GM18861 (cell line): ENCODE data around the gene DDX50.
A peak's percentile ranks its signal among the peaks of the same experiment; 100 is the strongest.
"Not testable (repeated sequence)": the region's sequence is repeated elsewhere in the genome, so short reads cannot be mapped to it uniquely, and the experiment has no call there.

Experiments used
- ATAC-seq: cut with Tn5 transposase; IDR thresholded peaks from one replicate; pipeline ENCODE4 v1.9.1; 2021; ENCODE audit not compliant: unreplicated experiment

Gene DDX50

GRCh38 chr10:68900427-68901104 lies 549 bp upstream of the DDX50 start:
- ATAC-seq = no peak

- no peak for ATAC-seq
Observed at GRCh38 chr10:68902382-68902781, 1.3 kb downstream of the DDX50 start.

GRCh38 chr10:68924593-68924992 lies 23.5 kb downstream of the DDX50 start:
- no peak for ATAC-seq

GRCh38 chr10:68925489-68925888 lies 24.4 kb downstream of the DDX50 start:
- no peak for ATAC-seq

- not testable (repeated sequence) for ATAC-seq
Observed at GRCh38 chr10:68929157-68929556, 28.0 kb downstream of the DDX50 start.

GRCh38 chr10:68929888-68930287 lies 28.8 kb downstream of the DDX50 start:
- not testable (repeated sequence) for ATAC-seq

- ATAC-seq = not testable (repeated sequence)
Observed at GRCh38 chr10:68932860-68933259, 31.7 kb downstream of the DDX50 start.

- ATAC-seq = no peak
Observed at GRCh38 chr10:68934994-68935393, 33.9 kb downstream of the DDX50 start.

- no peak for ATAC-seq
Observed at GRCh38 chr10:68938117-68938516, 37.0 kb downstream of the DDX50 start.

GRCh38 chr10:68938884-68939283 lies 37.8 kb downstream of the DDX50 start:
- ATAC-seq = no peak

GRCh38 chr10:68940917-68941316 lies 39.8 kb downstream of the DDX50 start:
- not testable (repeated sequence) for ATAC-seq

GRCh38 chr10:68950598-68950997 lies 49.5 kb downstream of the DDX50 start:
- ATAC-seq = no peak

- no peak for ATAC-seq
Observed at GRCh38 chr10:68954904-68955303, 53.8 kb downstream of the DDX50 start.

- peak; percentile 2 for ATAC-seq
Observed at GRCh38 chr10:68955355-68955831, 54.3 kb downstream of the DDX50 start.

GRCh38 chr10:68955832-68956532 lies 54.9 kb downstream of the DDX50 start, which contains the start of gene DDX21:
Gene DDX21, plus strand, starts transcription at chr10:68956170. Its CDS starts 56 bp downstream, at chr10:68956226.
- ATAC-seq = peak; percentile 48

GRCh38 chr10:68957284-68957615 lies 56.1 kb downstream of the DDX50 start:
- no peak for ATAC-seq

GRCh38 chr10:68957654-68958053 lies 56.5 kb downstream of the DDX50 start:
- ATAC-seq = no peak

GRCh38 chr10:68959695-68960527 lies 58.8 kb downstream of the DDX50 start:
- ATAC-seq = no peak

GRCh38 chr10:68963151-68963550 lies 62.0 kb downstream of the DDX50 start:
- ATAC-seq = no peak

GRCh38 chr10:68973975-68974374 lies 72.9 kb downstream of the DDX50 start:
- ATAC-seq = no peak

- not testable (repeated sequence) for ATAC-seq
Observed at GRCh38 chr10:68975936-68976473, 74.9 kb downstream of the DDX50 start.
